Lung (tissue), 12 donors: Measurements from ENCODE around the gene PPIL6. TPM values are rescaled to one million over a fixed set of nuclear protein-coding genes. Genes with fewer than 3 reads are reported as not detected.

ENCODE experiments used
- ATAC-seq: fragments of 200-7000 bp; cut with Tn5 transposase; one replicate; pipeline ENCODE4 v1.9.1; 2020; ENCODE audit warnings: moderate number of reproducible peaks; ENCODE audit not compliant: insufficient read depth, low FRiP score
- DNase-seq, 3 donors: peaks; one replicate each; pipeline ENCODE4 v3.0.0-alpha.2; 2013 to 2017
- H3K27ac ChIP-seq, 2 donors: one replicate each; pipeline ENCODE4 v1.5.1; 2013; ENCODE audit warnings: mild to moderate bottlenecking in 2 of 2, moderate library complexity in 2 of 2, control low read depth in 1 of 2, inconsistent platforms in 1 of 2, low read depth in 1 of 2, low read length in 1 of 2
- H3K27me3 ChIP-seq, 3 donors: one replicate each; pipeline ENCODE4 v1.5.1; 2013; ENCODE audit warnings: low read length in 2 of 3; ENCODE audit not compliant: control insufficient read depth in 3 of 3, insufficient read depth in 3 of 3
- H3K36me3 ChIP-seq, 4 donors: one replicate each; pipeline ENCODE4 v1.5.1; 2013; ENCODE audit warnings: low read length in 4 of 4, mild to moderate bottlenecking in 1 of 4, moderate library complexity in 1 of 4; ENCODE audit not compliant: control insufficient read depth in 4 of 4, insufficient read depth in 4 of 4
- H3K4me1 ChIP-seq, 5 donors: one replicate each; pipeline ENCODE4 v1.5.1; 2013; ENCODE audit warnings: low read length in 5 of 5, mild to moderate bottlenecking in 2 of 5, moderate library complexity in 1 of 5; ENCODE audit not compliant: control insufficient read depth in 5 of 5, insufficient read depth in 5 of 5
- H3K4me3 ChIP-seq: one replicate; pipeline ENCODE4 v1.5.1; 2013; ENCODE audit warnings: mild to moderate bottlenecking, control low read depth, moderate library complexity
- H3K9ac ChIP-seq, 2 donors: one replicate each; pipeline ENCODE4 v1.5.1; 2013; ENCODE audit warnings: low read length in 2 of 2, control low read depth in 1 of 2; ENCODE audit not compliant: insufficient read depth in 1 of 2
- H3K9me3 ChIP-seq, 4 donors: one replicate each; pipeline ENCODE4 v1.5.1; 2013; ENCODE audit warnings: low read length in 3 of 4, mild to moderate bottlenecking in 1 of 4, moderate library complexity in 1 of 4; ENCODE audit not compliant: control insufficient read depth in 4 of 4, insufficient read depth in 3 of 4
- WGBS, 2 donors: extraction: QIAGEN DNeasy Blood & Tissue Kit; methylation state at CpG; one replicate each; pipeline ENCODE4 v1.1.7; 2013; 5-methylcytosine and 5-hydroxymethylcytosine counted together
- polyA plus RNA-seq, 2 donors: library from polyadenylated mRNA; stranded (reverse); fragments of 200-250 nt; gene quantifications; one replicate each; pipeline ENCODE4 v1.2.1, GENCODE V29; 2013
- total RNA-seq, 2 donors: library from RNA; depleted of rRNA in 1 of 2; stranded (reverse); fragments of >200 nt in 1 of 2; gene quantifications; one replicate each; pipeline ENCODE4 v1.2.1, GENCODE V29; 2014 to 2021
- TF ChIP-seq, protein P1 (sequence below): IDR thresholded peaks from 2 replicates; pipeline ENCODE4 v1.5.1; 2012; ENCODE audit warnings: mild to moderate bottlenecking; ENCODE audit errors: control extremely low read depth, extremely low read depth
- donor health status: control.
- donor health status: control.
- donor health status: Bipolar disorder and iron deficiency.
- donor health status: healthy.
- donor health status: DM: yes; HTN: yes; CAD: no.

The PPIL6 gene
- total and polyA plus RNA-seq, 4 donors, result 6.3 to 18.1 (median 13.3) TPM

GRCh38 chr6:109482905-109483734 is 42.7 kb upstream of the PPIL6 start, which contains the start of gene ZBTB24:
TSS of gene ZBTB24 (minus strand) at chr6:109483219. CDS start at chr6:109482026, 1,193 bp downstream.
- peaks cover 7 to 34% (median 14%) of the 10 kb centered on the region in 5 donors for H3K4me1 ChIP-seq
- DNase-seq (peak; percentile 92 to 94 (median 94)), ATAC-seq (peak; percentile 94)
- peak within 1 kb of the TSS; percentile 55 to 56 for H3K9ac ChIP-seq
- TF ChIP-seq, protein P1, sequence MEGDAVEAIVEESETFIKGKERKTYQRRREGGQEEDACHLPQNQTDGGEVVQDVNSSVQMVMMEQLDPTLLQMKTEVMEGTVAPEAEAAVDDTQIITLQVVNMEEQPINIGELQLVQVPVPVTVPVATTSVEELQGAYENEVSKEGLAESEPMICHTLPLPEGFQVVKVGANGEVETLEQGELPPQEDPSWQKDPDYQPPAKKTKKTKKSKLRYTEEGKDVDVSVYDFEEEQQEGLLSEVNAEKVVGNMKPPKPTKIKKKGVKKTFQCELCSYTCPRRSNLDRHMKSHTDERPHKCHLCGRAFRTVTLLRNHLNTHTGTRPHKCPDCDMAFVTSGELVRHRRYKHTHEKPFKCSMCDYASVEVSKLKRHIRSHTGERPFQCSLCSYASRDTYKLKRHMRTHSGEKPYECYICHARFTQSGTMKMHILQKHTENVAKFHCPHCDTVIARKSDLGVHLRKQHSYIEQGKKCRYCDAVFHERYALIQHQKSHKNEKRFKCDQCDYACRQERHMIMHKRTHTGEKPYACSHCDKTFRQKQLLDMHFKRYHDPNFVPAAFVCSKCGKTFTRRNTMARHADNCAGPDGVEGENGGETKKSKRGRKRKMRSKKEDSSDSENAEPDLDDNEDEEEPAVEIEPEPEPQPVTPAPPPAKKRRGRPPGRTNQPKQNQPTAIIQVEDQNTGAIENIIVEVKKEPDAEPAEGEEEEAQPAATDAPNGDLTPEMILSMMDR, result no peak
- H3K27ac ChIP-seq, result peak within 1 kb of the TSS; percentile 76 to 84
- no peaks in the 10 kb centered on the region for H3K27me3 ChIP-seq
- H3K4me3 ChIP-seq, result peak within 1 kb of the TSS; percentile 72
- no peaks in the 10 kb centered on the region for H3K9me3 ChIP-seq
- H3K36me3 ChIP-seq, result peaks cover 4 to 10% (median 9%) of the 10 kb centered on the region in 4 donors
- WGBS, 2 donors, result 1 to 2% methylated on average over 39 to 95 of the region's 97 CpGs

- ATAC-seq, result no peak
- Histone ChIP-seq H3K9me3 (no peaks in the 10 kb centered on the region), H3K9ac (no peak overlapping the region), H3K4me3 (no peak overlapping the region), H3K27ac (no peak overlapping the region), H3K36me3 (peaks cover 9 to 15% (median 12%) of the 10 kb centered on the region in 4 donors), H3K4me1 (peaks cover 8 to 41% (median 20%) of the 10 kb centered on the region in 5 donors), H3K27me3 (no peaks in the 10 kb centered on the region)
- 93 to 97% methylated on average over 7 of the region's 7 CpGs for WGBS, 2 donors
- no peak for DNase-seq
- TF ChIP-seq, protein P1, result no peak
Observed at GRCh38 chr6:109480993-109481480, 40.6 kb upstream of the PPIL6 start.

DNA sequence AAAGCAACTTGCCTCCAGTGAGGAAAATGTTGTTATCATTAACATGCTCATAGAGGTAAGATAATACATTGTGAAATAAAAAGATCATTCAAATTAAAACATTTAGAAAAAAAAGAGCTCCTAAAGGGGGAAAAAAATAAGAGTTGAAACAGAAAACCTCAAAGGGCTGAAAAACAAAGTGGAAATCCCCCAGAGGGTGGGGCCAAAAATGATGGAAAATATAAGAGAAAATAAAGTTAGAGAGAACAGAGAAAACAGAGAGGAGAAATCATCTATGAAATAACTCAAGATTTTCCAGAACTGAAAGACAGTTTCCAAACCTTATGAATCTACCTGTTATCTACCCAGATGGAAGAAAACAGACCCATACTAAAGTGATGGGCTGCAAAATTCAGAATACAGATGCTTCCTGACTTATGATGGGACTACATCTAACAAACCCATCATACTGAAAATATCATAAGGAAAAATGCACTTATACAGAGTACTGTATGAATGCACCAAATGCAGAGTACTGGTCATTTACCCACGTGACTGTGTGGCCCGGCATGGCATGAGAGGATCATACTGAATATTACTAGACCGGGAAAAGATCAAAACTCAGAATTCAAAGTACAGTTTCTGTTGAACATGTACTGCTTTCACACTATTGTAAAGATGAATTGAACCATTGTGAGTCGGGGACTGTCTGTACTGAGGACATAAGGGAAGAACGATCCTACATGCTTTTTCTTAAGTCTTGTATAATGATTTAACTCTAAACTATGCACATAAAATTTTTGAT is 38.6 kb upstream of the PPIL6 start:
- Histone ChIP-seq H3K9ac (peak overlapping the region in 1 of 2 donors; percentile 30), H3K27me3 (no peaks in the 10 kb centered on the region), H3K27ac (no peak overlapping the region), H3K4me3 (no peak overlapping the region), H3K4me1 (peaks cover 2 to 38% (median 20%) of the 10 kb centered on the region in 5 donors), H3K36me3 (peaks cover 17 to 20% (median 18%) of the 10 kb centered on the region in 4 donors), H3K9me3 (no peaks in the 10 kb centered on the region)
- WGBS, 2 donors, result 81 to 93% methylated on average over 5 of the region's 5 CpGs
- DNase-seq (no peak), ATAC-seq (no peak)
- TF ChIP-seq, protein P1, result no peak
